Measurements from ENCODE around the gene CERS1. TPM values are rescaled to one million over a fixed set of nuclear protein-coding genes. Genes with fewer than 3 reads are reported as not detected.

Gene CERS1
- total RNA-seq, 1 donor from 2014 or later, result not detected

DNA sequence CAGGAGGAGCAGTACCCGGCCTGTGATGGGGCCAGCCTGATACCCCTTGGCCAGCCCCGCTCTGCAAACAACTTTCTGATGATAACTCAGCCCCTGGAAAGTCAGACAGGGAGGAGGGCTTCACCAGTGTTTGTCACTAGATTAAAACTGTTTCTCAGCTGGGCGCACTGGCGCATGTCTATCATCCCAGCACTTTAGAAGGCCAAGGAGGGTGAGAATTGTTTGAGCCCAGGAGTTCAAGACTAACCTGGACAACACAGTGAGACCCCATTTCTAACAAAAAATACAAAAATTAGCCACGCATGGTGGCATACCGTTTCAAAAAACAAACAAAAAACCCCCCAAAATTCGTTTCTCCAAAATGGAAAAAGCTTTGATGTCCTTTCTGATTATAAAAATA, 5.5 kb upstream of the CERS1 start:
- no peak for TF ChIP-seq CTCF (IDR thresholded peaks at IDR 0.05)
- no peak for DNase-seq (ENCODE audit: low spot score in 2 of 2)
- no peaks in the 10 kb centered on the region for H3K9me3 ChIP-seq
- H3K36me3 ChIP-seq, result peaks cover 54 to 68% of the 10 kb centered on the region in 2 donors
- peaks cover 0 to under 1% of the 10 kb centered on the region in 2 donors for H3K4me1 ChIP-seq
- H3K27ac ChIP-seq, result no peak overlapping the region
- no peaks in the 10 kb centered on the region for H3K27me3 ChIP-seq
- H3K4me3 ChIP-seq, result no peak overlapping the region
- intact Hi-C loops (cut with DNase I), result no loop called here

GRCh38 chr19:18900700-18901481, 4.9 kb upstream of the CERS1 start:
- no peaks in the 10 kb centered on the region for H3K9me3 ChIP-seq
- H3K4me3 ChIP-seq, result no peak overlapping the region
- peaks cover 3 to 4% of the 10 kb centered on the region in 2 donors for H3K4me1 ChIP-seq
- no peak for DNase-seq (ENCODE audit: low spot score in 2 of 2)
- TF ChIP-seq CTCF (IDR thresholded peaks at IDR 0.05), result no peak
- intact Hi-C loops (cut with DNase I), result no loop called here
- peaks cover 49 to 62% of the 10 kb centered on the region in 2 donors for H3K36me3 ChIP-seq
- H3K27ac ChIP-seq, result no peak overlapping the region
- no peaks in the 10 kb centered on the region for H3K27me3 ChIP-seq

DNA sequence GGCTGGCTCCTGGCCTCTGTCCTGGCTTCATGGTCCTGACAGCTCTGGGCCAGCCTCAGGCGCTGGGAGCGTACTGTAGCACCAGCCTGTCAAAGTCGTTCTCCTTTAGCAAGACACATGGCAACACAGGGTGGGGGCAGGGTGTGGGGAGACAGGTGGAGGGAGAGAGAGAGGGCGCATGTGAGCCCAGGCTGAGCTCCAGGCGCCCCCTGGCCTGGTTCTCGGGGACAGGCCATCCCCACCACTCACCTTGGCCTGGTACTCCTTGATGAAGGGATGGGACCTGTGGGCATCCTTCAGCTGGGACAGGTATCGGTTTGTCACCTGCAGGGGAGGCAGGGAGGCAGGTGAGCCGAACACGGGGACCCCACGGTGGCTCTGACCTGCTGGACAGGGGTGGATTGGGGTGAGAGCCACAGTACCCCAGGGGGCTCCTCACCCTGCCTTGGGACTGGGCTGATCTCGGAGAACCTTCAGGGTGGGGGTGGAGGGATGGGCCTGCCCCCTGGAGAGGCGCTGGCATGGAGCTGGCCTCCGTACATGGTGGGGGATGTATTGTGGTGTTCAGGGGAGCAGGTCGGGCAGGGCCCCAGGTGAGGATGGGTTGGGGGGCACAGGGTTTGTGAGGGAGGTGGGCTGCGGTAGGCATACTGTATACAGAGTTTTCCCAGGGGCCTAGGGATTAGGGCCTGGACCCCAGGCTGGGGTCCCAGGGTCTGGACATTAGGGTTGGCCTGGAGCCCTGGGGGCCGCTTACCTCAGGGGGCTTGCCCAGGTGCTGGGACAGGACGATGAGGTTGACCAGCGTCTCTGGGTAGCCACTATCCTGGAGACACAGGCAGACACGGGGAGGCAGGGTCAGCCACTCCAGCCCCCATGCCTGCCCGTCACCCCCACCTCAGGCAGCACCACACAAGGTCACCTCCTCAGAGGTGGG, 3.9 kb upstream of the CERS1 start:
- H3K9me3 ChIP-seq, result no peaks in the 10 kb centered on the region
- H3K36me3 ChIP-seq, result peaks cover 41 to 52% of the 10 kb centered on the region in 2 donors

DNA sequence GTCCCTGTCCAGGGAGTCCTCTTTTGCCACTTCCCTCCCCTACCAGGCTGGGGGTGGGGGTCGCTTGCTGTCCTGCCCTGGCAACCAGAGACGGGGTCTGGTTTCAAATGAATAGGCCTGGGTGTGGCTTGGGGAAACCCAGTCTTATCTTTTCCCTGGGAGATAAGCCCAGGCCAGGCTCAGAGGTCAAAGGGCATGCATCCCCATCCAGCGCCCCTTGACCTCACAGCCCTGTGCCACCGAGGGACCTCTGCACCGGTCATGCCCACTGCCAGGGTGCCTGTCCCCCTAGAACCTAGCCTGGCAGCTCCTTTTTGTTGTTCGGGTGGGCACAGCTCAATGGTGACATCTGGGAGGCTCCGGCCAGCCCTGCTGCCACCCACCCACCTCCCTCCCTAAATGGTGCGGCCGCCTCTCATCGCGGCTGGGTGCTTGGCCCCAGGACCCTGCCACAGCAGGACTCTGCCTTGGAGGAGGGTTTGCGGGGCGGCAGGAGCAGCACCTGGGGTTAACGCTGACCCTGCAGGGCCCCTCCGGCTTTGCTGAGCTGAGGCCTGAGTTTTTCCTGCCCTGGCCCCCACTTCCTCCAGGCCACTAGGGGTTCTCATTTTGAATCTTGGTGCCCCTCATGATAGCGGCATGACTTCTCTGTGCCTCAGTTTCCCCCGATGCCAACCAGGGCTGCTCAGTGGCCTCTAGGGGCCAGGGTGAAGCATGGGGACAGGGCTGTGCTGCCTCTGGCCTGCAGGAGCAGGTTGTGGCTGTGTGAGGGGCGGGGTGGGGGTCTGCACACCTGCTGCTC, 2.9 kb upstream of the CERS1 start:
- H3K4me3 ChIP-seq, result no peak overlapping the region
- no peak overlapping the region for H3K27ac ChIP-seq
- peaks cover 33 to 42% of the 10 kb centered on the region in 2 donors for H3K36me3 ChIP-seq
- DNase-seq (ENCODE audit: low spot score in 2 of 2), result no peak
- H3K9me3 ChIP-seq, result no peaks in the 10 kb centered on the region
- peaks cover 7 to 8% of the 10 kb centered on the region in 2 donors for H3K4me1 ChIP-seq
- TF ChIP-seq CTCF (IDR thresholded peaks at IDR 0.05), result no peak
- peaks cover 9% of the 10 kb centered on the region for H3K27me3 ChIP-seq
- intact Hi-C loops (cut with DNase I), result no loop called here

More for the DNA sequence above, 3.9 kb upstream of the CERS1 start:
- H3K4me1 ChIP-seq, result peaks cover 7 to 8% of the 10 kb centered on the region in 2 donors
- H3K27me3 ChIP-seq, result no peaks in the 10 kb centered on the region
- no peak overlapping the region for H3K27ac ChIP-seq
- intact Hi-C loops (cut with DNase I), result no loop called here
- no peak overlapping the region for H3K4me3 ChIP-seq
- DNase-seq (ENCODE audit: low spot score in 2 of 2), result no peak
- no peak for TF ChIP-seq CTCF (IDR thresholded peaks at IDR 0.05)

- Histone ChIP-seq H3K36me3 (peaks cover 29 to 36% of the 10 kb centered on the region in 2 donors), H3K27me3 (peaks cover 11% of the 10 kb centered on the region), H3K4me3 (no peak overlapping the region), H3K4me1 (peaks cover 7 to 8% of the 10 kb centered on the region in 2 donors), H3K9me3 (no peaks in the 10 kb centered on the region), H3K27ac (no peak overlapping the region)
- intact Hi-C loops (cut with DNase I), result no loop called here
- no peak for TF ChIP-seq CTCF (IDR thresholded peaks at IDR 0.05)
- DNase-seq (ENCODE audit: low spot score in 2 of 2), result no peak
Measured at GRCh38 chr19:18898081-18898606, 2.2 kb upstream of the CERS1 start.

All from ascending aorta (tissue), 2 donors.